ENCODE measurements around the gene CLPTM1. TPM values are rescaled to one million over a fixed set of nuclear protein-coding genes. Genes with fewer than 3 reads are reported as not detected.

Gene CLPTM1
- total and polyA plus RNA-seq, 4 donors = 35.9 to 130 (median 85.3) TPM

DNA sequence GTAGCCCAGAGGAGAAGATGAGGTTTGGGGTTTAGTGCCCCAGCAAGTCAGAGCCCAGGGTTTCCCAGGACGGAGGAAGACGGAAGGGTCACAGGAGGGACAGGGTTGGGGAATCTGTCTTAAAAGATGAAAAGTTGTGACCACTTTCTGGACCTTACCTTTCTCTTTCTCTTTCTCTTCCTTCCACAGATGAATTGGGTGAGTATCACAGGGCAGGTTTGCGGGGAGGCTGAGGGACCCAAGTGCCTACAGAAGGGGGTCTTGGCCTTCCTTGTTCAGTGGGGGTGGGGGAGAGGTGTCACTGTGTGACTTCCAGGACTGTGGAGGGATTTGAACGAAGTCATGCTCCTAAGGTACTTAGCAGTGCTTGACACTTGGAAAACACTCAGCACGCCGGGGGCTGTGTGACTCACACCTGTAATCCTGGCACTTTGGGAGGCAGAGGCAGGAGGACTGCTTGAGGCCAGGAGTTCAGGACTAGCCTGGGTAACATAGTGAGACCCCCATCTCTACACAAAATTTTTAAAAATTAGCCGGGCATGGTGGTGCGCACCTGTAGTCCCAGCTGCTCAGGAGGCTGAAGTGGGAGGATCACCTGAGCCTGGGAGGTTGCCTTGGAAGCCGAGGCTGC, 54.6 kb downstream of the CLPTM1 start:
- Histone ChIP-seq H3K4me3 (no peak overlapping the region), H3K9ac (ENCODE audit: insufficient read depth in 1 of 2, low read length in 2 of 2) (no peak overlapping the region), H3K27me3 (ENCODE audit: control insufficient read depth in 3 of 3, insufficient read depth in 3 of 3, low read length in 2 of 3) (no peaks in the 10 kb centered on the region), H3K27ac (ENCODE audit: low read depth in 1 of 2, low read length in 1 of 2) (no peak overlapping the region), H3K9me3 (ENCODE audit: control insufficient read depth in 4 of 4, insufficient read depth in 3 of 4, low read length in 3 of 4) (peaks cover 0 to 1% (median 0%) of the 10 kb centered on the region in 4 donors), H3K36me3 (ENCODE audit: control insufficient read depth in 4 of 4, insufficient read depth in 4 of 4, low read length in 4 of 4) (peaks cover 0 to 40% (median 0%) of the 10 kb centered on the region in 4 donors), H3K4me1 (ENCODE audit: control insufficient read depth in 5 of 5, insufficient read depth in 5 of 5, low read length in 5 of 5) (peaks cover 0 to 2% (median 0%) of the 10 kb centered on the region in 5 donors)
- ATAC-seq (ENCODE audit: insufficient read depth, low FRiP score) (no peak), DNase-seq (no peak)
- TF ChIP-seq, protein P1, sequence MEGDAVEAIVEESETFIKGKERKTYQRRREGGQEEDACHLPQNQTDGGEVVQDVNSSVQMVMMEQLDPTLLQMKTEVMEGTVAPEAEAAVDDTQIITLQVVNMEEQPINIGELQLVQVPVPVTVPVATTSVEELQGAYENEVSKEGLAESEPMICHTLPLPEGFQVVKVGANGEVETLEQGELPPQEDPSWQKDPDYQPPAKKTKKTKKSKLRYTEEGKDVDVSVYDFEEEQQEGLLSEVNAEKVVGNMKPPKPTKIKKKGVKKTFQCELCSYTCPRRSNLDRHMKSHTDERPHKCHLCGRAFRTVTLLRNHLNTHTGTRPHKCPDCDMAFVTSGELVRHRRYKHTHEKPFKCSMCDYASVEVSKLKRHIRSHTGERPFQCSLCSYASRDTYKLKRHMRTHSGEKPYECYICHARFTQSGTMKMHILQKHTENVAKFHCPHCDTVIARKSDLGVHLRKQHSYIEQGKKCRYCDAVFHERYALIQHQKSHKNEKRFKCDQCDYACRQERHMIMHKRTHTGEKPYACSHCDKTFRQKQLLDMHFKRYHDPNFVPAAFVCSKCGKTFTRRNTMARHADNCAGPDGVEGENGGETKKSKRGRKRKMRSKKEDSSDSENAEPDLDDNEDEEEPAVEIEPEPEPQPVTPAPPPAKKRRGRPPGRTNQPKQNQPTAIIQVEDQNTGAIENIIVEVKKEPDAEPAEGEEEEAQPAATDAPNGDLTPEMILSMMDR (IDR thresholded peaks at IDR 0.05; ENCODE audit: control extremely low read depth, extremely low read depth) = no peak
- 79 to 87% methylated on average over 9 of the region's 9 CpGs for WGBS, 2 donors

DNA sequence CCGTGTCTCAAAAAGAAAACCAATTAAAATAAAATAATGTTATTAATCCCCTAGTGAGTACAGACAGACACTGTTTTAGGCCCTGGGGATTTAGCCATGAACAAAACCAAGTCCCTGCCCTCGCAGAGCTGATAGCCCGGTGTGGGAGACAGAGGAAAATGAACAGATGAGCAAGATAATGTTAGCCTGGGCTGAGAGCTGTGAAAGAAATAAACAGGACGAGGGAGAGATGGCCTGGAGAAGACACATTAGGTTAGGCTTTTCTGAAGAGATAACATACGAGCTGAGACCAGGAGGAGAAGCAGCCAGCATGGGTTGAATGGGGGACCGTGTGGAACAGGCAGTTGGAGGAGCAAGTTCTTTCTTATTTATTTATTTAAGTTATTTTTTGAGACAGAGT, 55.1 kb downstream of the CLPTM1 start:
- Histone ChIP-seq H3K27ac (ENCODE audit: low read depth in 1 of 2, low read length in 1 of 2) (no peak overlapping the region), H3K9me3 (ENCODE audit: control insufficient read depth in 4 of 4, insufficient read depth in 3 of 4, low read length in 3 of 4) (peaks cover 0 to 1% (median 0%) of the 10 kb centered on the region in 4 donors), H3K4me3 (no peak overlapping the region), H3K4me1 (ENCODE audit: control insufficient read depth in 5 of 5, insufficient read depth in 5 of 5, low read length in 5 of 5) (peaks cover 0 to 2% (median 0%) of the 10 kb centered on the region in 5 donors), H3K27me3 (ENCODE audit: control insufficient read depth in 3 of 3, insufficient read depth in 3 of 3, low read length in 2 of 3) (no peaks in the 10 kb centered on the region), H3K9ac (ENCODE audit: insufficient read depth in 1 of 2, low read length in 2 of 2) (no peak overlapping the region), H3K36me3 (ENCODE audit: control insufficient read depth in 4 of 4, insufficient read depth in 4 of 4, low read length in 4 of 4) (peaks cover 0 to 41% (median 0%) of the 10 kb centered on the region in 4 donors)
- 77 to 85% methylated on average over 6 of the region's 6 CpGs for WGBS, 2 donors
- TF ChIP-seq, protein P1 (IDR thresholded peaks at IDR 0.05; ENCODE audit: control extremely low read depth, extremely low read depth) = no peak
- no peak for DNase-seq
- no peak for ATAC-seq (ENCODE audit: insufficient read depth, low FRiP score)

DNA sequence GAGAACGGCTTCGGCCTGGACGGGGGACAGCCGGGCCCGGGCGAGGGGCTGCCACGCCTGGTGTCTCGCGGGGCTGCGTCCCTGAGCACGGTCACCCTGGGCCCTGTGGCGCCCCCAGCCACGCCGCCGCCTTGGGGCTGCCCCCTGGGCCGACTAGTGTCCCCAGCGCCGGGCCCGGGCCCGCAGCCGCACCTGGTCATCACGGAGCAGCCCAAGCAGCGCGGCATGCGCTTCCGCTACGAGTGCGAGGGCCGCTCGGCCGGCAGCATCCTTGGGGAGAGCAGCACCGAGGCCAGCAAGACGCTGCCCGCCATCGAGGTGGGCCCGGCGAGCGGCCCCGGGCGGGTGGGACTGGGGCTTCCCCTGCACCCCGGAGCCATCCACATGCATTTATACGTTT, 56.8 kb downstream of the CLPTM1 start:
- TF ChIP-seq, protein P1 (IDR thresholded peaks at IDR 0.05; ENCODE audit: control extremely low read depth, extremely low read depth) = no peak
- WGBS, 2 donors = 97 to 98% methylated on average over 40 to 42 of the region's 42 CpGs
- DNase-seq = no peak
- Histone ChIP-seq H3K36me3 (ENCODE audit: control insufficient read depth in 4 of 4, insufficient read depth in 4 of 4, low read length in 4 of 4) (peaks cover 0 to 39% (median 0%) of the 10 kb centered on the region in 4 donors), H3K27me3 (ENCODE audit: control insufficient read depth in 3 of 3, insufficient read depth in 3 of 3, low read length in 2 of 3) (no peaks in the 10 kb centered on the region), H3K9ac (ENCODE audit: insufficient read depth in 1 of 2, low read length in 2 of 2) (no peak overlapping the region), H3K9me3 (ENCODE audit: control insufficient read depth in 4 of 4, insufficient read depth in 3 of 4, low read length in 3 of 4) (peaks cover 0 to 1% (median 0%) of the 10 kb centered on the region in 4 donors), H3K4me3 (no peak overlapping the region), H3K4me1 (ENCODE audit: control insufficient read depth in 5 of 5, insufficient read depth in 5 of 5, low read length in 5 of 5) (peaks cover 0 to 2% (median 0%) of the 10 kb centered on the region in 5 donors), H3K27ac (ENCODE audit: low read depth in 1 of 2, low read length in 1 of 2) (no peak overlapping the region)
- no peak for ATAC-seq (ENCODE audit: insufficient read depth, low FRiP score)

Measured in lung (tissue), 12 donors.